NCI-H2107 (cell line): ENCODE results near the gene SLC50A1.

Experiments
- DNase-seq: peaks from one replicate; lab custom pipeline; 2025; lab: John Stamatoyannopoulos, UW

Gene SLC50A1

GRCh38 chr1:155135415-155136028 lies at the start of gene SLC50A1:
SLC50A1 (plus strand) TSS chr1:155135852; CDS start chr1:155135912, 60 bp downstream.
- DNase-seq, result peak; percentile 94

- DNase-seq, result no peak
Observed at GRCh38 chr1:155086128-155086741, 49.4 kb upstream of the SLC50A1 start.

- DNase-seq, result no peak
Observed at GRCh38 chr1:155086856-155087535, 48.7 kb upstream of the SLC50A1 start.

- peak; percentile 48 for DNase-seq
Observed at GRCh38 chr1:155091071-155092051, 44.3 kb upstream of the SLC50A1 start.

GRCh38 chr1:155092131-155092530 lies 43.5 kb upstream of the SLC50A1 start:
- no peak for DNase-seq

GRCh38 chr1:155092641-155093040 lies 43.0 kb upstream of the SLC50A1 start:
- no peak for DNase-seq

GRCh38 chr1:155093911-155094621 lies 41.6 kb upstream of the SLC50A1 start:
- no peak for DNase-seq

GRCh38 chr1:155094622-155094948 lies 41.1 kb upstream of the SLC50A1 start:
- no peak for DNase-seq

- no peak for DNase-seq
Observed at GRCh38 chr1:155099331-155099730, 36.3 kb upstream of the SLC50A1 start.

- no peak for DNase-seq
Observed at GRCh38 chr1:155103325-155103724, 32.3 kb upstream of the SLC50A1 start.

- no peak for DNase-seq
Observed at GRCh38 chr1:155104605-155105534, 30.8 kb upstream of the SLC50A1 start.

GRCh38 chr1:155105604-155106011 lies 30.0 kb upstream of the SLC50A1 start:
- DNase-seq, result no peak

- DNase-seq, result no peak
Observed at GRCh38 chr1:155106862-155107261, 28.8 kb upstream of the SLC50A1 start.

GRCh38 chr1:155107309-155108264 lies 28.1 kb upstream of the SLC50A1 start:
- DNase-seq, result no peak

- no peak for DNase-seq
Observed at GRCh38 chr1:155108296-155108695, 27.4 kb upstream of the SLC50A1 start.

- no peak for DNase-seq
Observed at GRCh38 chr1:155110381-155110780, 25.3 kb upstream of the SLC50A1 start.

GRCh38 chr1:155110826-155111225 lies 24.8 kb upstream of the SLC50A1 start:
- DNase-seq, result no peak

GRCh38 chr1:155113450-155113980 lies 22.1 kb upstream of the SLC50A1 start:
- no peak for DNase-seq
